ENCODE results near the gene SLC18A3.

Gene SLC18A3

GRCh38 chr10:49571388-49571787 is 38.7 kb upstream of the SLC18A3 start:
- Histone ChIP-seq H3K4me3 (ENCODE audit: control insufficient read depth in 1 of 7, extremely low read depth in 1 of 7, insufficient read depth in 4 of 7, low read depth in 2 of 7, low read length in 6 of 7) (no peak overlapping the region), H3K27me3 (replicated peaks in 2 of 5; ENCODE audit: control insufficient read depth in 4 of 5, insufficient read depth in 5 of 5, low read length in 4 of 5) (peaks cover 0 to 3% (median 0%) of the 10 kb centered on the region in 5 experiments), H3K9me3 (ENCODE audit: control extremely low read depth in 1 of 5, control insufficient read depth in 4 of 5, insufficient read depth in 2 of 5, low read depth in 1 of 5, low read length in 4 of 5) (peaks cover 0 to 8% (median 3%) of the 10 kb centered on the region in 5 experiments), H3K4me1 (ENCODE audit: control extremely low read depth in 1 of 4, control insufficient read depth in 4 of 4, insufficient read depth in 4 of 4, low read length in 3 of 4) (no peaks in the 10 kb centered on the region), H3K27ac (ENCODE audit: insufficient read depth in 1 of 2, low read depth in 1 of 2, low read length in 2 of 2, poor library complexity in 1 of 2, severe bottlenecking in 2 of 2) (no peak overlapping the region), H3K36me3 (ENCODE audit: control insufficient read depth in 4 of 4, insufficient read depth in 4 of 4, low read length in 3 of 4) (no peaks in the 10 kb centered on the region)
- 88% methylated on average over 1 of the region's 2 CpGs for WGBS (ENCODE audit: insufficient coverage)
- ChIA-PET POLR2A (no interaction called here), CTCF (interaction anchor here (1.8 kb wide), 1 partner anchor 22 kb away, joined by 5 read pairs; no protein-coding TSS in a partner anchor)
- DNase-seq: no peak

- H3K27me3 ChIP-seq (replicated peaks in 2 of 5; ENCODE audit: control insufficient read depth in 4 of 5, insufficient read depth in 5 of 5, low read length in 4 of 5): peaks cover 0 to 3% (median 0%) of the 10 kb centered on the region in 5 experiments
- ChIA-PET POLR2A (no interaction called here), CTCF (interaction anchor here (1.8 kb wide), 1 partner anchor 21 kb away, joined by 5 read pairs; no protein-coding TSS in a partner anchor)
- WGBS (ENCODE audit: insufficient coverage): 92% methylated on average over 7 of the region's 9 CpGs
- DNase-seq: no peak
- H3K36me3 ChIP-seq (ENCODE audit: control insufficient read depth in 4 of 4, insufficient read depth in 4 of 4, low read length in 3 of 4): no peaks in the 10 kb centered on the region
- H3K9me3 ChIP-seq (ENCODE audit: control extremely low read depth in 1 of 5, control insufficient read depth in 4 of 5, insufficient read depth in 2 of 5, low read depth in 1 of 5, low read length in 4 of 5): peaks cover 0 to 6% (median 3%) of the 10 kb centered on the region in 5 experiments
- H3K4me1 ChIP-seq (ENCODE audit: control extremely low read depth in 1 of 4, control insufficient read depth in 4 of 4, insufficient read depth in 4 of 4, low read length in 3 of 4): no peaks in the 10 kb centered on the region
- no peak overlapping the region for H3K4me3 ChIP-seq (ENCODE audit: control insufficient read depth in 1 of 7, extremely low read depth in 1 of 7, insufficient read depth in 4 of 7, low read depth in 2 of 7, low read length in 6 of 7)
- no peak overlapping the region for H3K27ac ChIP-seq (ENCODE audit: insufficient read depth in 1 of 2, low read depth in 1 of 2, low read length in 2 of 2, poor library complexity in 1 of 2, severe bottlenecking in 2 of 2)
Measured at GRCh38 chr10:49572594-49573114, 37.5 kb upstream of the SLC18A3 start.

- Histone ChIP-seq H3K9me3 (ENCODE audit: control extremely low read depth in 1 of 5, control insufficient read depth in 4 of 5, insufficient read depth in 2 of 5, low read depth in 1 of 5, low read length in 4 of 5) (no peaks in the 10 kb centered on the region), H3K27me3 (replicated peaks in 2 of 5; ENCODE audit: control insufficient read depth in 4 of 5, insufficient read depth in 5 of 5, low read length in 4 of 5) (peaks cover 0 to under 1% (median 0%) of the 10 kb centered on the region in 5 experiments), H3K27ac (ENCODE audit: insufficient read depth in 1 of 2, low read depth in 1 of 2, low read length in 2 of 2, poor library complexity in 1 of 2, severe bottlenecking in 2 of 2) (no peak overlapping the region), H3K4me3 (ENCODE audit: control insufficient read depth in 1 of 7, extremely low read depth in 1 of 7, insufficient read depth in 4 of 7, low read depth in 2 of 7, low read length in 6 of 7) (no peak overlapping the region), H3K4me1 (ENCODE audit: control extremely low read depth in 1 of 4, control insufficient read depth in 4 of 4, insufficient read depth in 4 of 4, low read length in 3 of 4) (no peaks in the 10 kb centered on the region), H3K36me3 (ENCODE audit: control insufficient read depth in 4 of 4, insufficient read depth in 4 of 4, low read length in 3 of 4) (no peaks in the 10 kb centered on the region)
- ChIA-PET POLR2A (no interaction called here), CTCF (no interaction called here)
- 92% methylated on average over 11 of the region's 11 CpGs for WGBS (ENCODE audit: insufficient coverage)
- no peak for DNase-seq
Measured at GRCh38 chr10:49575489-49576072, 34.5 kb upstream of the SLC18A3 start.

GRCh38 chr10:49577182-49577925 is 32.8 kb upstream of the SLC18A3 start:
- H3K27me3 ChIP-seq (replicated peaks in 2 of 5; ENCODE audit: control insufficient read depth in 4 of 5, insufficient read depth in 5 of 5, low read length in 4 of 5): no peaks in the 10 kb centered on the region
- no peak overlapping the region for H3K27ac ChIP-seq (ENCODE audit: insufficient read depth in 1 of 2, low read depth in 1 of 2, low read length in 2 of 2, poor library complexity in 1 of 2, severe bottlenecking in 2 of 2)
- ChIA-PET POLR2A (no interaction called here), CTCF (no interaction called here)
- DNase-seq: no peak
- no peaks in the 10 kb centered on the region for H3K36me3 ChIP-seq (ENCODE audit: control insufficient read depth in 4 of 4, insufficient read depth in 4 of 4, low read length in 3 of 4)
- WGBS (ENCODE audit: insufficient coverage): 80% methylated on average over 1 of the region's 2 CpGs
- no peak overlapping the region for H3K4me3 ChIP-seq (ENCODE audit: control insufficient read depth in 1 of 7, extremely low read depth in 1 of 7, insufficient read depth in 4 of 7, low read depth in 2 of 7, low read length in 6 of 7)
- no peaks in the 10 kb centered on the region for H3K4me1 ChIP-seq (ENCODE audit: control extremely low read depth in 1 of 4, control insufficient read depth in 4 of 4, insufficient read depth in 4 of 4, low read length in 3 of 4)
- no peaks in the 10 kb centered on the region for H3K9me3 ChIP-seq (ENCODE audit: control extremely low read depth in 1 of 5, control insufficient read depth in 4 of 5, insufficient read depth in 2 of 5, low read depth in 1 of 5, low read length in 4 of 5)

GRCh38 chr10:49578392-49578791 is 31.7 kb upstream of the SLC18A3 start:
- no peak for DNase-seq
- POLR2A ChIA-PET: no interaction called here
- Histone ChIP-seq H3K4me3 (ENCODE audit: control insufficient read depth in 1 of 7, extremely low read depth in 1 of 7, insufficient read depth in 4 of 7, low read depth in 2 of 7, low read length in 6 of 7) (no peak overlapping the region), H3K27me3 (replicated peaks in 2 of 5; ENCODE audit: control insufficient read depth in 4 of 5, insufficient read depth in 5 of 5, low read length in 4 of 5) (no peaks in the 10 kb centered on the region), H3K4me1 (ENCODE audit: control extremely low read depth in 1 of 4, control insufficient read depth in 4 of 4, insufficient read depth in 4 of 4, low read length in 3 of 4) (no peaks in the 10 kb centered on the region), H3K36me3 (ENCODE audit: control insufficient read depth in 4 of 4, insufficient read depth in 4 of 4, low read length in 3 of 4) (no peaks in the 10 kb centered on the region), H3K9me3 (ENCODE audit: control extremely low read depth in 1 of 5, control insufficient read depth in 4 of 5, insufficient read depth in 2 of 5, low read depth in 1 of 5, low read length in 4 of 5) (no peaks in the 10 kb centered on the region), H3K27ac (ENCODE audit: insufficient read depth in 1 of 2, low read depth in 1 of 2, low read length in 2 of 2, poor library complexity in 1 of 2, severe bottlenecking in 2 of 2) (no peak overlapping the region)
- CTCF ChIA-PET: no interaction called here
- 93% methylated on average over 3 of the region's 3 CpGs for WGBS (ENCODE audit: insufficient coverage)

- no peak for DNase-seq
- CTCF ChIA-PET: interaction anchor here (0.9 kb wide), 1 partner anchor 14 kb away, joined by 5 read pairs; no protein-coding TSS in a partner anchor
- Histone ChIP-seq H3K4me3 (ENCODE audit: control insufficient read depth in 1 of 7, extremely low read depth in 1 of 7, insufficient read depth in 4 of 7, low read depth in 2 of 7, low read length in 6 of 7) (no peak overlapping the region), H3K9me3 (ENCODE audit: control extremely low read depth in 1 of 5, control insufficient read depth in 4 of 5, insufficient read depth in 2 of 5, low read depth in 1 of 5, low read length in 4 of 5) (no peaks in the 10 kb centered on the region), H3K36me3 (ENCODE audit: control insufficient read depth in 4 of 4, insufficient read depth in 4 of 4, low read length in 3 of 4) (no peaks in the 10 kb centered on the region), H3K4me1 (ENCODE audit: control extremely low read depth in 1 of 4, control insufficient read depth in 4 of 4, insufficient read depth in 4 of 4, low read length in 3 of 4) (no peaks in the 10 kb centered on the region), H3K27me3 (replicated peaks in 2 of 5; ENCODE audit: control insufficient read depth in 4 of 5, insufficient read depth in 5 of 5, low read length in 4 of 5) (peaks cover 0 to 3% (median 0%) of the 10 kb centered on the region in 5 experiments), H3K27ac (ENCODE audit: insufficient read depth in 1 of 2, low read depth in 1 of 2, low read length in 2 of 2, poor library complexity in 1 of 2, severe bottlenecking in 2 of 2) (no peak overlapping the region)
- POLR2A ChIA-PET: interaction anchor here (0.5 kb wide), 1 partner anchor 348 kb away, joined by 3 read pairs; no protein-coding TSS in a partner anchor
- no CpG with 5 or more reads among the region's 2 CpGs for WGBS (ENCODE audit: insufficient coverage)
Measured at GRCh38 chr10:49579621-49580020, 30.5 kb upstream of the SLC18A3 start.

- no peak for DNase-seq
- H3K36me3 ChIP-seq (ENCODE audit: control insufficient read depth in 4 of 4, insufficient read depth in 4 of 4, low read length in 3 of 4): no peaks in the 10 kb centered on the region
- no peak overlapping the region for H3K27ac ChIP-seq (ENCODE audit: insufficient read depth in 1 of 2, low read depth in 1 of 2, low read length in 2 of 2, poor library complexity in 1 of 2, severe bottlenecking in 2 of 2)
- H3K4me3 ChIP-seq (ENCODE audit: control insufficient read depth in 1 of 7, extremely low read depth in 1 of 7, insufficient read depth in 4 of 7, low read depth in 2 of 7, low read length in 6 of 7): no peak overlapping the region
- ChIA-PET POLR2A (no interaction called here), CTCF (no interaction called here)
- H3K4me1 ChIP-seq (ENCODE audit: control extremely low read depth in 1 of 4, control insufficient read depth in 4 of 4, insufficient read depth in 4 of 4, low read length in 3 of 4): no peaks in the 10 kb centered on the region
- H3K9me3 ChIP-seq (ENCODE audit: control extremely low read depth in 1 of 5, control insufficient read depth in 4 of 5, insufficient read depth in 2 of 5, low read depth in 1 of 5, low read length in 4 of 5): peaks cover 0 to 5% (median 4%) of the 10 kb centered on the region in 5 experiments
- peaks cover 2 to 9% (median 3%) of the 10 kb centered on the region in 5 experiments for H3K27me3 ChIP-seq (replicated peaks in 2 of 5; ENCODE audit: control insufficient read depth in 4 of 5, insufficient read depth in 5 of 5, low read length in 4 of 5)
Measured at GRCh38 chr10:49585387-49585786, 24.7 kb upstream of the SLC18A3 start.
